SU-DHL-6 (cell line): Measurements from ENCODE around the gene KPTN.

Source experiments
- H2AFZ ChIP-seq: fragments of 200-600 bp; sonication (generic); 2 replicates; pipeline ENCODE4 v1.6.1; 2014; ENCODE audit warnings: low read depth, mild to moderate bottlenecking, moderate library complexity, mixed read lengths, antibody characterized with exemption, low read length; ENCODE audit not compliant: severe bottlenecking
- H3F3A ChIP-seq: fragments of 200-600 bp; shearing (Covaris generic); 2 replicates; pipeline ENCODE4 v1.6.0; 2016; ENCODE audit warnings: antibody characterized with exemption, mild to moderate bottlenecking; ENCODE audit not compliant: insufficient read depth
- H3K27ac ChIP-seq: fragments of 200-600 bp; sonication (generic); 2 replicates; pipeline ENCODE4 v1.5.1; 2016; ENCODE audit warnings: low read depth, mild to moderate bottlenecking, low read length, moderate library complexity, mixed read lengths
- H3K27me3 ChIP-seq: fragments of 200-600 bp; sonication (generic), shearing (Covaris generic); 2 replicates; pipeline ENCODE4 v1.6.0; 2014; ENCODE audit warnings: mild to moderate bottlenecking, low read length
- H3K36me3 ChIP-seq: fragments of 200-600 bp; sonication (generic); 2 replicates; pipeline ENCODE4 v1.6.1; 2014; ENCODE audit warnings: mild to moderate bottlenecking, low read length, mixed read lengths
- H3K4me2 ChIP-seq: fragments of 300-600, 200-600 bp; shearing (Covaris generic), sonication (generic); 2 replicates; pipeline ENCODE4 v1.6.0; 2014; ENCODE audit warnings: low read length, low read depth, mild to moderate bottlenecking; ENCODE audit not compliant: poor library complexity, severe bottlenecking
- H3K4me3 ChIP-seq: fragments of 200-600 bp; sonication (generic); 2 replicates; pipeline ENCODE4 v1.5.1; 2014; ENCODE audit warnings: antibody characterized with exemption, low read length, mild to moderate bottlenecking, mixed read lengths; ENCODE audit not compliant: insufficient read depth, poor library complexity, severe bottlenecking
- H3K79me2 ChIP-seq: fragments of 200-600 bp; sonication (generic); 2 replicates; pipeline ENCODE4 v1.6.1; 2014; ENCODE audit warnings: mild to moderate bottlenecking, low read length, moderate library complexity; ENCODE audit not compliant: insufficient read depth
- H3K9ac ChIP-seq: fragments of 200-600 bp; sonication (generic); 2 replicates; pipeline ENCODE4 v1.7.0; 2014; ENCODE audit warnings: mild to moderate bottlenecking, low read length
- H3K9me2 ChIP-seq: fragments of 200-600 bp; sonication (generic); replicated peaks from 2 replicates; pipeline ENCODE4 v1.6.1; 2014; ENCODE audit warnings: low read length; ENCODE audit not compliant: insufficient read depth
- H3K9me3 ChIP-seq: fragments of 200-600 bp; sonication (generic); 2 replicates; pipeline ENCODE4 v1.6.1; 2014; ENCODE audit warnings: low read length, mixed read lengths; ENCODE audit not compliant: insufficient read depth
- H4K20me1 ChIP-seq: fragments of 200-600 bp; sonication (generic); 2 replicates; pipeline ENCODE4 v1.6.1; 2014; ENCODE audit warnings: low read depth, mild to moderate bottlenecking, antibody characterized with exemption, low read length, moderate library complexity, mixed read lengths
- CTCF ChIP-seq: fragments of 200-600 bp; sonication (generic); IDR thresholded peaks from one replicate; pipeline ENCODE4 v1.5.1; 2017; ENCODE audit warnings: antibody characterized with exemption, mild to moderate bottlenecking, low read length, moderate library complexity; ENCODE audit not compliant: insufficient read depth, poor library complexity, severe bottlenecking
- EZH2phosphoT487 ChIP-seq: fragments of 200-600 bp; sonication (generic), shearing (Covaris generic); conservative IDR thresholded peaks from 2 replicates; pipeline ENCODE4 v1.6.1; 2018; ENCODE audit warnings: mild to moderate bottlenecking, antibody characterized with exemption, low read length, moderate library complexity, mixed read lengths

KPTN gene

GRCh38 chr19:47510516-47511127 is 26.6 kb upstream of the KPTN start:
- Histone ChIP-seq H3K9me2 (no peaks in the 10 kb centered on the region), H3F3A (no peaks in the 10 kb centered on the region), H3K36me3 (no peaks in the 10 kb centered on the region), H3K79me2 (peaks cover 73% of the 10 kb centered on the region), H3K27ac (no peak overlapping the region), H3K4me2 (no peak overlapping the region), H3K4me3 (no peak overlapping the region), H3K9ac (no peak overlapping the region), H4K20me1 (no peaks in the 10 kb centered on the region), H3K9me3 (no peaks in the 10 kb centered on the region), H2AFZ (no peak overlapping the region), H3K27me3 (no peaks in the 10 kb centered on the region)
- no peak for TF ChIP-seq CTCF
- no peak for TF ChIP-seq EZH2phosphoT487

DNA sequence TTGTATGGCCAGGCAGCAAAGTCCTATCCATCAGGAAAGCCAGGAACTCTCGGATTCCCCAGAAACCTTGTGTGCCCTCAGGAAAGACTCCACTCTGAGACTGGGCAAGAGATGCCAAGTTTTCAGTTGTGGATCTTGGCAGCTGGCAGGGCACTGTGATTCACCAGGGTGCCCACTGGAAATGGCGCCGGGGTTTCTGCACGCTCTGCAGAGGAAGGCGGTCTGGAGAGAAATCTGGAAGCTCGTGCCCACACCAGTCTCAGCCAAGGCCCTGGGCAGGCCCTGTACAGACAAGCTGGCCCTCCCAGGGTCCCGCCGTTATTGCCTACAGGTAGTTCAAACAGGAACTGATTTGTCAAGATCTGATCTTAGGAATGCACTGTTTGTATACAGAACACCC is 26.0 kb upstream of the KPTN start:
- H3K9me2 ChIP-seq = no peaks in the 10 kb centered on the region
- no peaks in the 10 kb centered on the region for H3F3A ChIP-seq
- H3K36me3 ChIP-seq = no peaks in the 10 kb centered on the region
- H3K4me3 ChIP-seq = no peak overlapping the region
- TF ChIP-seq EZH2phosphoT487 = no peak
- TF ChIP-seq CTCF = no peak
- H3K4me2 ChIP-seq = no peak overlapping the region
- no peak overlapping the region for H3K27ac ChIP-seq
- H3K9me3 ChIP-seq = no peaks in the 10 kb centered on the region
- no peak overlapping the region for H2AFZ ChIP-seq
- H4K20me1 ChIP-seq = no peaks in the 10 kb centered on the region
- peaks cover 73% of the 10 kb centered on the region for H3K79me2 ChIP-seq
- H3K27me3 ChIP-seq = no peaks in the 10 kb centered on the region
- no peak overlapping the region for H3K9ac ChIP-seq

DNA sequence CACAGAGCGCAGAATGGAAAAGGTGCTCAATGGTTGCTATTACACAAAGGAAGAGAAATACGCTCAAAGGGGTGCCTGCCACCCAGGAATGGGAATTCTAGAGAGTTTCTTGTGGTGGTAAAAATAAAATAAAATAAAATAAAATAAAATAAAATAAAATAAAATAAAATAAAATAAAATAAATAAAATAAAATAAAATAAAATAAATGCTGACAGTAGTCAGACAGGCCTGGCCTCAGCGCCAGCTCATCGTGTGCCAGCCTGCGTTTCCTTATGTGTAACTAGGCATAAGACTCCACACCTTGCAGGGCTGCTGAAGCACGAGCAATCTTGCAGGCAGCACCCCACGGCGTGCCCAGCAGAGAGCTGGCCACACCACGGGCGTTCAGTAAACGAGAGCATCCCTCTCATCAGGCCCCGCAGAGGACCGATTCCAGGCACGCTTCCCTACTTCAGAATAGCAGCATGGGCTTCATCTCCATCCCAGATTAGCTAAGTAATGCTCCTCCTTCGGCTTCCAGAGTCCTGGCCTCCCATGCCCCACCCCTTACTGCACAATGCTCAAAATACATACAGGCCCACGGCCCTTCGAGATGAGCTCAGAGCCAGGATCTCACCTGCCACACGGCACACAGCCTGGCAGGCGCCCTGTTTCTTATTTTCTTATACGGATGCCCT is 25.3 kb upstream of the KPTN start:
- TF ChIP-seq CTCF = no peak
- TF ChIP-seq EZH2phosphoT487 = no peak
- H4K20me1 ChIP-seq = no peaks in the 10 kb centered on the region

More for the DNA sequence above, 25.3 kb upstream of the KPTN start:
- H3F3A ChIP-seq = no peaks in the 10 kb centered on the region
- no peaks in the 10 kb centered on the region for H3K9me2 ChIP-seq
- H3K27me3 ChIP-seq = no peaks in the 10 kb centered on the region
- H3K9me3 ChIP-seq = no peaks in the 10 kb centered on the region
- no peak overlapping the region for H3K4me2 ChIP-seq
- no peak overlapping the region for H3K27ac ChIP-seq
- H3K36me3 ChIP-seq = no peaks in the 10 kb centered on the region
- no peak overlapping the region for H3K4me3 ChIP-seq
- H2AFZ ChIP-seq = no peak overlapping the region
- peaks cover 73% of the 10 kb centered on the region for H3K79me2 ChIP-seq
- H3K9ac ChIP-seq = no peak overlapping the region
